Vagina (tissue), 2 donors: ENCODE measurements around the gene KIF5B.

Experiments used
- CTCF ChIP-seq, 3 experiments: fragments of 450-650 bp in 2 of 3; fragments of 200-600 bp in 1 of 3; sonication (generic) in 1 of 3; IDR thresholded peaks; one replicate each; pipeline ENCODE4 v1.5.1; 2017 to 2019; ENCODE audit warnings: antibody characterized with exemption in 3 of 3, mild to moderate bottlenecking in 2 of 3, moderate library complexity in 2 of 3
- POLR2A ChIP-seq, 2 donors: fragments of 450-650 bp; IDR thresholded peaks; one replicate each; pipeline ENCODE4 v1.6.1; 2017; ENCODE audit warnings: antibody characterized with exemption in 2 of 2, mild to moderate bottlenecking in 2 of 2, moderate library complexity in 2 of 2
- POLR2AphosphoS5 ChIP-seq, 2 donors: sonication (generic); formaldehyde crosslinking; IDR thresholded peaks; one replicate each; pipeline ENCODE4 v1.9.0; 2017; ENCODE audit warnings: antibody characterized with exemption in 2 of 2, mild to moderate bottlenecking in 2 of 2, low read depth in 1 of 2; ENCODE audit not compliant: insufficient read depth in 1 of 2

DNA sequence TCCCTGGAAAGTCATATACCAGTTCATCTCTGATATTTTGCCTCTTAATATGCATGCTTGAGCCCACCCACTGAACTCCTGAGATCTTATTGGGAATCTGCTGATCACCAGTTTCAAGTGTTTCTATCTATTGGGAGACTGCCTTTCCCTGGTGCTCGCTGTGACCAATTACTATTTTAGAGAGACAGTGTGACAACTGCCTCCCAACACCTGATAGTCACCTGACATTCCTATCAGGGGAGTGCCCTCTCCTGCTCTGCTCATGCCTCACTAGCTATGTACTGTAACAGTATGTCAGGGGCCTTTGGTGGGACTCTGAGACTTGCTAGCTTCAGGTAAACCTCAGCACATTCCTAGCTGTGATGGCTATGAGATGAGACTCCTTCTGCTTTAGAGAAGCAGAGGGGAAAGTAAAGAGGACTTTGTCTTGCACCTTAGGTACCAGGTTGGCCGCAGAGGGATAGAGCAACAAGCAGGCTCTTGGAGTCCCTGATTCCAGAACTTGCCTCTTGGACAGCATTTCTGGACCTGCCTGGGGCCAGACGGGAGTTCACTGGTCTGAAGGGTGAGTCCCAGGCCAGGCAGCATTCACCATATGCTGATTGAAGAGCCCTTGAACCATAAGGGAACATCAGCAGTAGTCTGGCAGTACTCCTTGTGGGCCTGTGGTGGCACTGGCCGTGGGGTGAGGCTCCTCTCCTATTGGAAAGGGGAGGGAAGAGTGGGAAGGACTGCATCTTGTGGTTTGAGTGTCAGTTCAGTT is 93.2 kb downstream of the KIF5B start:
- TF ChIP-seq CTCF (IDR thresholded peaks at IDR 0.05) (no peak), POLR2AphosphoS5 (IDR thresholded peaks at IDR 0.05; ENCODE audit: insufficient read depth in 1 of 2, low read depth in 1 of 2) (no peak), POLR2A (IDR thresholded peaks at IDR 0.05) (no peak)
